Neural crest cell (in vitro differentiated cells): ENCODE results near the gene FOXP1. TPM values are rescaled to one million over a fixed set of nuclear protein-coding genes. Genes with fewer than 3 reads are reported as not detected.

Experiments
- DNase-seq: peaks from one replicate; pipeline ENCODE4 v3.0.0; 2021; ENCODE audit warnings: low read depth, mixed read lengths, low spot score
- H3K27ac Mint-ChIP-seq: one replicate; pipeline ENCODE4 v1.8.0; 2021; ENCODE audit warnings: mild to moderate bottlenecking, mixed read lengths; ENCODE audit not compliant: unreplicated experiment
- H3K27me3 Mint-ChIP-seq: 2 replicates; pipeline ENCODE4 v1.8.0; 2021; ENCODE audit warnings: low read depth, mild to moderate bottlenecking, mixed read lengths
- H3K36me3 Mint-ChIP-seq: 2 replicates; pipeline ENCODE4 v1.8.0; 2021; ENCODE audit warnings: low read depth, mild to moderate bottlenecking, mixed read lengths
- H3K4me1 Mint-ChIP-seq: 2 replicates; pipeline ENCODE4 v1.8.0; 2021; ENCODE audit warnings: mixed read lengths
- H3K4me3 Mint-ChIP-seq: one replicate; pipeline ENCODE4 v1.8.0; 2021; ENCODE audit warnings: mild to moderate bottlenecking, mixed read lengths
- H3K9me3 Mint-ChIP-seq: 2 replicates; pipeline ENCODE4 v1.8.0; 2021; ENCODE audit warnings: mixed read lengths
- total RNA-seq: library from RNA; stranded (reverse); gene quantifications from 2 replicates; pipeline ENCODE4 v1.2.1, GENCODE V29; 2021
- TF ChIP-seq, protein P1 (sequence below): fragments of 200-600 bp; sonication (generic); conservative IDR thresholded peaks from 2 replicates; pipeline ENCODE4 v1.5.0; 2021; ENCODE audit warnings: antibody characterized with exemption, mild to moderate bottlenecking

The FOXP1 gene
- total RNA-seq, 1 donor from 2014 or later: 22.8 TPM

DNA sequence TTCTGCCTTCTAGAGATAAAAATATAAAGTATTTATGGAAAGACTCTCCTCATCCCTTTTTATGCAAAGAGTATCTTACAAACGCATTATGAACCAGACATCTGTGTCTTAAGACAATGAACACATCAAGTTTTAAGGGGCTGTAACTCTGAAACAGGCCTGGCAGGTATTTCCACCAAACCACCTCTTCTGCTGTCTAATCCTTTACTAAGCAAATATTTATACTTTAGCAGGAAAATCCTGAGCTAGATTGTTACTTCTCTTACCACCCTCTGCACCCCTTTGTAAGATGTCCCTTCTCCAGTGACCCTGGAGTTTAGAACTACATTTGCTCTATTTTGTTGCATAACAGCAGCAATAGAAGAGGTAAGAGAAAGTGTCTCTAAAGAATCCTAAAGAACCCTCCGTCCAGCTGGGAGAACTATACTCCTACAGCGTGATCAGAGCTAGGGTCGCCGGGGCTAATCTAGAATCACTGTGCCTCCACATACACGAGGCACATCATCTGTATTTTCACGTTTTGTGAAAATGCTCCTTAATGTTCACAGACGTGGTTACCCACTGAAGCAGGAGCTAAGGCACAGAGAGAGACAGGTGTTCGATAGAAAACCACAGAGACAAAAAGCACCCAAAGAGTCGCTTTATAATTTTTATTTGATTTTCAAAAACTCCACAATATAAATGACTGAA is 129.6 kb downstream of the FOXP1 start:
- TF ChIP-seq, protein P1, sequence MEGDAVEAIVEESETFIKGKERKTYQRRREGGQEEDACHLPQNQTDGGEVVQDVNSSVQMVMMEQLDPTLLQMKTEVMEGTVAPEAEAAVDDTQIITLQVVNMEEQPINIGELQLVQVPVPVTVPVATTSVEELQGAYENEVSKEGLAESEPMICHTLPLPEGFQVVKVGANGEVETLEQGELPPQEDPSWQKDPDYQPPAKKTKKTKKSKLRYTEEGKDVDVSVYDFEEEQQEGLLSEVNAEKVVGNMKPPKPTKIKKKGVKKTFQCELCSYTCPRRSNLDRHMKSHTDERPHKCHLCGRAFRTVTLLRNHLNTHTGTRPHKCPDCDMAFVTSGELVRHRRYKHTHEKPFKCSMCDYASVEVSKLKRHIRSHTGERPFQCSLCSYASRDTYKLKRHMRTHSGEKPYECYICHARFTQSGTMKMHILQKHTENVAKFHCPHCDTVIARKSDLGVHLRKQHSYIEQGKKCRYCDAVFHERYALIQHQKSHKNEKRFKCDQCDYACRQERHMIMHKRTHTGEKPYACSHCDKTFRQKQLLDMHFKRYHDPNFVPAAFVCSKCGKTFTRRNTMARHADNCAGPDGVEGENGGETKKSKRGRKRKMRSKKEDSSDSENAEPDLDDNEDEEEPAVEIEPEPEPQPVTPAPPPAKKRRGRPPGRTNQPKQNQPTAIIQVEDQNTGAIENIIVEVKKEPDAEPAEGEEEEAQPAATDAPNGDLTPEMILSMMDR: no peak
- Mint-ChIP-seq H3K27me3 (no peaks in the 10 kb centered on the region), H3K9me3 (no peaks in the 10 kb centered on the region), H3K36me3 (no peaks in the 10 kb centered on the region), H3K4me3 (no peak overlapping the region), H3K27ac (no peak overlapping the region), H3K4me1 (peaks cover 14% of the 10 kb centered on the region)
- DNase-seq: no peak

DNA sequence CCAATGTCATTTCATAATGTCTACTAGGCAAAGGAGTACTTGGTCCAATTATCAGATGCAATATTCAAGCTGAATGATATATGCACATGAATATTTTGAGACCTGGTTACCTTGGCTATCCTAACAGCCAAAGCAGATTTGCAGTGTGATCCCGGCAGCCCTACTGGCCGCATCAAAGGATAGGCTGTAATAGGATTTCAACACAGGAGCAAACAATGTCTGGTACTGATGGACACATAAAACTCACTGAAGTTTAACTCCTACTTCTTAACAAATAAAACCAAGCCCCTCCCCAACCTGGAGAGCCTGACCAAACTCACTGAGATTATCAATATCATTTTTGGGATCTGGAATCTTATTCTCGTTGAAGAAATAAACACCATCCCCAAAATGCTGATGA is 130.2 kb downstream of the FOXP1 start:
- H3K9me3 Mint-ChIP-seq: no peaks in the 10 kb centered on the region
- H3K4me1 Mint-ChIP-seq: peaks cover 14% of the 10 kb centered on the region

DNA sequence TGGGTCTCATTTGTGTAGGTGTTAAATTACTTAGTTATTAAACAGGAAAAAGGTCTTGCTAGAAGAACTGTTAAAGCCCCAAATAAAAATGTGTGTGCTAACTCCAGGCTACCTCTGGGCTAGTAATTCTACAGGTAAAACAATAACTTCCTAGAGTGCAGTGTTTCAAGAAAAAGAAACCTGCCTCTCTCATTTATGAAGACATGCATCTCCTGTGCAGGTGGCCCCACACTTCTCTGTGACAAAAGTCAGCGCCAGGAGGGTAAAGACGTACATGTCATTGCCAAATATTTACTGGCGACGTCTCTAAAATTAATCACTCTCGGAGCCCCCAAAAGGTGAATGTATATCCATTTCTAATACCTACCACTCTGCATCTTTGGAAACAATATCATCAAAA is 131.7 kb downstream of the FOXP1 start:
- DNase-seq: no peak

More for the DNA sequence above, 130.2 kb downstream of the FOXP1 start:
- Mint-ChIP-seq H3K4me3 (no peak overlapping the region), H3K27ac (no peak overlapping the region), H3K27me3 (no peaks in the 10 kb centered on the region), H3K36me3 (no peaks in the 10 kb centered on the region)
- TF ChIP-seq, protein P1: no peak
- DNase-seq: no peak

DNA sequence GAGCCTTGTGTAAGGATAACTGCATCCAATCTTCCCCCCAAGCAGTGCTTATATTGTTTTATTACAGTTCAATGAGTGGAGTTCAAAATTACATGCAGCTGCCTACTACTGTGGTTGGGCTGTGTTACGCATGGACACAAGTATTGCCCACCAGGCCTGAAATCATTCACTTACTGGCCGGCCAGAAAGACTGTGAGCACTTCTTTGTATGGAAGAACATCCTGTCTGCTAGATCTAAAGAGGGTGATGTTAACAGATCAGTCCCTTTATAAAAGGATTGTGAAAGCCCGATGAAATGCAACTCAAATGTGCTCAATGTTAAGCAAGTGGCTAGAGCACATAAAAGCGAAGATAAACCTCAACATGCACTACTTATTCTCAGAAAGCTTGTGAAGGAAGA is 132.5 kb downstream of the FOXP1 start:
- Mint-ChIP-seq H3K27me3 (no peaks in the 10 kb centered on the region), H3K4me1 (peaks cover 14% of the 10 kb centered on the region), H3K36me3 (no peaks in the 10 kb centered on the region), H3K27ac (peak overlapping the region; percentile 62), H3K4me3 (no peak overlapping the region), H3K9me3 (no peaks in the 10 kb centered on the region)
- TF ChIP-seq, protein P1: no peak
- no peak for DNase-seq

More for the DNA sequence above, 131.7 kb downstream of the FOXP1 start:
- Mint-ChIP-seq H3K27me3 (no peaks in the 10 kb centered on the region), H3K4me1 (peaks cover 14% of the 10 kb centered on the region), H3K27ac (no peak overlapping the region), H3K36me3 (no peaks in the 10 kb centered on the region), H3K4me3 (no peak overlapping the region), H3K9me3 (no peaks in the 10 kb centered on the region)
- TF ChIP-seq, protein P1: no peak

DNA sequence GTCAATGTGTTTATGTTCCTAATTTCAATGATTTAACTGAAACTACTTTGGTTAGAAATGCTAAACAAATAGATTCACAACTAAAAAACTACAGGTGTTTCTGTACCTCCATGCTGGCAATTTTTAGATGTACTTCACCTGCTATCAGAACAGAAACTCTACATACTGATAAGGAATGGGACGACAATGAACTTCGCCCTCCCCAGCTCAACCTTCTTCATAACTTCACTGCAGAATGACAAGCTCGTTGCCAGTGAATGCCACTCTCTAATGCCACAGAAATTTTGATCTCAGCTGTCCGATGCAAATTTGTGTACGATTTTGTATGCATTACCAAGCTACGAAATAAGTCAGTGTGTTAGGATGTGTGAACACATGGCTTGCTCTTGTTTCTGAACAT is 133.4 kb downstream of the FOXP1 start:
- Mint-ChIP-seq H3K27me3 (no peaks in the 10 kb centered on the region), H3K4me3 (no peak overlapping the region), H3K27ac (no peak overlapping the region), H3K9me3 (no peaks in the 10 kb centered on the region), H3K36me3 (no peaks in the 10 kb centered on the region), H3K4me1 (peaks cover 14% of the 10 kb centered on the region)
- no peak for DNase-seq
- TF ChIP-seq, protein P1: no peak
